GM19324 (cell line): Measurements from ENCODE around the gene AMOT.

Source experiments
- ATAC-seq: cut with Tn5 transposase; IDR thresholded peaks from one replicate; pipeline ENCODE4 v1.9.1; 2021; ENCODE audit warnings: mild to moderate bottlenecking, moderate library complexity; ENCODE audit not compliant: unreplicated experiment, low FRiP score

AMOT gene

DNA sequence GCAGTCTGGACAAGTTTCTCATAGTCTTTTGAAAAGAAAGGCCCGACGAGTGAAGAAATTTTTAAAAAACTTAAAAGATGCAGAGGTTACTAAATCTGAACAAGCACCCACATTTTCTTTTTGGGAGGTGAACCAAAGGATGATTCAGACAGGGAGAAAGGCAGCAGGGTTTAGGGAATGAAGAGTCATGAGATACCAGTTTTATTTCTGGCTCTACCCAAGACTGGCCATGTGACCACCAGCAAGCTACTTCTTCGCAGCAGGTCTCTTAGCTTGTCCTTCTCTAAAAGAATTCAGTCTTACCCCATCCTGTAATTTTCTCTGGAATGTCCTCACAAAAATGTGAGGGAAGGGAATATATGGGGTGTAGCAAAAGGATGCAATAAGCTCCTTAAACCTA is 37.6 kb downstream of the AMOT start:
- ATAC-seq, result no peak

- ATAC-seq, result no peak
These were observed 38.1 kb downstream of the AMOT start for GRCh38 chrX:112802541-112802940.

DNA sequence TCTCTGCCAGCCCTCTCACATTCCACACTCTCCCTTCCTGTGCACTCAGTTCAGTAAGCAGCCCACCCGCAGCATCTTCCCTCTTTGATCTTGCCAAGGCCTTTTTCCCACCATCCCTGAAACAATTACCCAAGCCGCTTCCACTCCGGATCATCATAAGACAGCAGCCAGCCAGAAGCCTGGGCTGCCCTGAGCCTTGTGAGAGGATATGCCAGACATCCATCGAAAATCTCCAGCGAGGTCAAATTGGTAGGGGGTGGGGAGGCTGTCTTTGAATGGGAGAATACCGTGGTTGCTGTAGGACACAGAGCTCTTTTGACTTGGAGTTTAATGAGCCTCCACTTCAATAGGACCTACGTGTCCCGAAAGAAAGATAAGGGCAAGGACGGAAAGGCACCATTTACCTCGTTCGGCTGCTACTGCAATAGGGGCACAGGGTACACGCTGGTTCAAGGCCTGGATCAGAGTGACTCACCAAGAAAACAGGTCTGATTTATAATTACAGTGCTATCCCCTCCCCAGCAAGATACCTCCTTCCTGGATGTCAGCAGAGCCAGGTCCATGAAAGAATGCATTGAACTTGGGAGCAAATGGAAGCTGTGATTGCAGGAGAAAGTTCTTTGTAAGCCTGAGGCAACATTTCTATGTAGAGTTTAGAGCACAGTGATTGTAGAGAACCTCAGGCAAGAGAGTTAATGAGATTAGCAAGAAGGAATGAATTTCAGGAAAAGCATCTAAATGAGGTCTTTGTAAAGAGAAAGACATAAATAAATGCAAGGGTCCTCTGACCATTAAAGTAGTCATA is 39.5 kb downstream of the AMOT start:
- ATAC-seq, result no peak

DNA sequence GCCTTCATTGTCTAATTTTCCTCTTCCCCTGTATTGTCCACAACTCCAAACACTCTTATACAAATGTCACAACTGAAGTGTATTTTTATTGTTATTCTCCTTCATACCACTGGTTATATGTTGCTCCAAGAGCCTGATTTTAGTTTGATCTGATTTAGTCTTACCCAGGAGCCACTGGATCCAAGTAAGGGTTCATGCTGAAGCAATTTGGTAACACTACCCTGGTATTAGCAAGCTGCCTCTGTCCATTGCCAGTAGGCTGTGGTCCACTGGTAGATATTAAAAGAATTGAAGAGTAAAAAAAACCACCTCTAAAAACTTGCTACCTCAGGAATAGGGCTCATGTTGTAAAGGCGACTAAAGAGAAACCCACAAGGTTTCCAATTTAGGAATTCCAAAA is 41.2 kb downstream of the AMOT start:
- no peak for ATAC-seq

DNA sequence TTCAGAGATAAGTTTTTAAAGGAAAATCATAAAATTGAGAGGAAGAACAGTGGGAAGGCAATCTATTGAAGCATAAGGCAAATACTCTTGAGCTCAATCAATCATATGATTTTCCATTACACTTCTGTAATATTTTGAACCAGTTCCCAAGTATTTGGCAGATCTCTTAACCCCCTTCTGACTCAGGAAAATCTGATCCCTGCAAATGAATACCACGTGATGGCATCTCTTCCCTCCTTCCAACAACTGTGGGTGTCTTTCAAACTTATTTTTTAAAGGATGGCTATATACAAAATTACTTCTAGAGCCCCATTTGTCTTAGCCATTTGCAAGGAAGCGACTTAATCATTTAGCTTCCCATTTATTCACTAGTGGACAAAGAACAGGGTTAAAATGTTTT is 41.9 kb downstream of the AMOT start:
- no peak for ATAC-seq

DNA sequence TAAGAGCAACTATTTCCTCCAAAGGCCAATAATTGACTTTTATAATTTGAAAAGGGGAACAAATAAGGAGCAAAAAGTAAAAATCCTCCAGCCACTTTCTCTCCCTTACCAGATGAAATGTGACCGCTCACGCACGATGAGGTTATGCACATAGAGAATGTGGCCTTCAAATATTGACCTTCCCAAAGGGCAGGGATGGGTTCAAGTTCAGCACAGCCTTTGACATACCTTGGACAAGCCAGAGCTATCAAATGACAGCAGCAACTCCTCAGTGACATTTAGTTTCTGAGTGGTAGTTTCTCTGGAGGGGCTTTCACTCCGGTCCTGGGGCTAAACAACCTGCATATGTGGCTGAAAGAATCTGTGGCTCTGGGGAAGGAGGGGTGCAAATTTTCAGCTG is 50.7 kb downstream of the AMOT start:
- no peak for ATAC-seq

DNA sequence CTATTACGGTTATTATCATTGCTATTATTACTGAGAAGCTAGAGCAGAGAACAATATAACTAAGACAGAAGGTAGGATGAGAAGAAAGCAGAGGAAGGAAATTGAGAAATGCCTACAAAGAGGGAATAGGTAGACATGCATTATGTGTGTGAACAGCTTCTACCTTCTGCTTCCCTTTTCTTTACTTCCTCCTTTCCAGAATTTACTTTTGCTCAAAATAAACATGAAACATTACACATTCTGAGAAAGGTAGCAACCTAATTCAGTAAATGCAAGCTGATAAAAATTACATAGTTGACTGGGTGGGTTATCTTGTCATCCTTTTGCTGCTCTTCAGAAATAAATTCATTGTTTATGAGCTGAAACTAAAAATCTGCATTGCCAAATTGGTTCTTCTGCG is 54.6 kb downstream of the AMOT start:
- no peak for ATAC-seq

GRCh38 chrX:112785344-112785743 is 55.3 kb downstream of the AMOT start:
- no peak for ATAC-seq

DNA sequence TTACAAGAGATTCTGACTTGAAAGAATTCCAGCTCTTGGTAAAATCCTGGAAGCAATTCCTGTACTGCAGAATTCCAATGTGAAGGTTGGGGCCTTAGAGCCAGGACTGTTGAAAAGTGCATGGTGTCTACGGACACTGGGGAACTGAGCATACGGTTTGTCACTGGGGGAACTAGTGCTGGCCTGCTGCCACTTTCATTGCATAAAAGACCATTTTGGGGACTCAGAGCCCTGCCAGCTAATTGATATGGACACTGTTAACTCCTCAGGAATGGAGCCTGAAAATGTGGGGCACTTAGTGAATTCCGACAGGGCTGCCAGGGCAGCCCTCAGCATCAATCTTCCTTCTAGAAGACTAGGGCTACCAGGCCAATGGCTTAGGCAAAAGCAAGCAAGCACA is 55.9 kb downstream of the AMOT start:
- ATAC-seq, result no peak

DNA sequence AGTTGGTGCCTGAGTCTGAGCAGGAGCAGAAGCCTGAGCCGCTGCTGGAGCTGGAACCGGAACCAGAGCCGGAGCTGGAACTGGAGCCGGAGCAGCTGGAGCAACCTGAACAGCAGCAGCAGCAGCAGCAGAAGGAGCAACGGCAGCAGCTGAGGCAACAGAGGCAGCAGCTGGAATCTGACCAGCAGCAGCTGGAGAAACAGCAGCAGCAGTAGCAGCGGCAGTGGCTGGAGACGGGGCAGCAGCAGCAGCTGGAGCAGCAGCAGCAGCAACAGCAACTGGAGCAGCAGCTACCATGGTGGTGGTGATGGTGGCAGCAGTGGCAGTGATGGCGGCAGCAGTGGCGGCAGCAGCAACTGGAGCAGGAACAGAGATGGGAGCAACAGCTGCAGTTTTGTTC is 61.5 kb downstream of the AMOT start:
- ATAC-seq, result no peak

- no peak for ATAC-seq
These were observed 65.9 kb downstream of the AMOT start for GRCh38 chrX:112774651-112775293.

DNA sequence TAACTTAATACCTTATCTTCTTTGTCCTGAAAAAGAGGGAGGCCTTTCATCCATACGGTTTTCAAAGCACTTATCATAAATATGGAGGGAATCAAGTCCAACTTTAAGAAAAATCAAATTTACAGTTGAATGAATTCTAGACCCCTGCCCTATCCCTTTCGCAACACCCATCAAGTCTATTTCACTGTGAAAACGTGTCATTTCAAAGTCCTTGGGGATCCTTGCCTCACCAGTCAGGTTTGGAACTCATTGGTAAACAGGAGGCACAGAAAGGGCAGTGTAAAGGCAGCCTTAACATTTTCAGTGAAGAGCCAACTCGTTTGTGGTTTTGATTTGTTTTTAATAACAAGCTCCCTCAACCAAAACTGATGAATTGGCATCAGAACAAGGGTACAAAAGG is 66.5 kb downstream of the AMOT start:
- no peak for ATAC-seq

DNA sequence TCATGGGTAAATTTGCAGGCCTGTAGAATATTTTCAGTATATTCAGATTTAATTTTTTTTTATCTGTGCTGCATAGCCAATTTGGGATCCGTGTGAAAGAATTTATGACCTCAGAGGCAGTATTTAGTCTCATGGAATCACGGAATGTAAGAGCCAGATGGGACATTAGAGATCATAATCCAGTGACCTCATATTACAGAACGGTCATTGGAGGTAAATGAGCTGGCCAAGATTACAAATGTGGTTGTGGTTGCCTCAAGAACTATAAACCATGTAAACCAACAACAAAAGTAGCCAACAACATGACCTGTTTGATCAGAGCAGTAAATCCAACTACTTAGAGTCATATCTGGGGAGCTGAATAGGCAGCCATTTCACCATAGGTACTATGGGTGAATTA is 71.6 kb downstream of the AMOT start:
- no peak for ATAC-seq

DNA sequence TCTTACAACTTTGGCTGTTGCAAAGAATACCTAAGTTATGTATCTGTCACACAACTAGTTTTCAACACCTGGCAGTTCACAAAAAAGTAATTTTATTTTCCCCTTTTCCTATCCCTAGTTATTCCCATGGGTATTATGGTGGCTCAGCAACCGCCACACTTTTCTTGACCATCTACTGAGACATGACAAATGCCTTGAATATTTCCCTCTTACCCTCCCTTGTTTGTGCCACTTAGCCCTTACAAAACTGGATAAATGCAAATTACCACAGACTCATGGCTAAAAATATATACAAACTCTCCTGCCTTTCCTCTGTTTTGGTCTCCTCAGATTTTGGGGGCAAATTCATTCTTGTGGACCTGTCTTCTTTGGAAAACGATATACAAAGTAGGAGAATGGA is 72.1 kb downstream of the AMOT start:
- no peak for ATAC-seq

- ATAC-seq, result no peak
These were observed 73.9 kb downstream of the AMOT start for GRCh38 chrX:112766774-112767173.

- ATAC-seq, result peak; percentile 79
These were observed 79.1 kb downstream of the AMOT start for GRCh38 chrX:112761242-112762207.

DNA sequence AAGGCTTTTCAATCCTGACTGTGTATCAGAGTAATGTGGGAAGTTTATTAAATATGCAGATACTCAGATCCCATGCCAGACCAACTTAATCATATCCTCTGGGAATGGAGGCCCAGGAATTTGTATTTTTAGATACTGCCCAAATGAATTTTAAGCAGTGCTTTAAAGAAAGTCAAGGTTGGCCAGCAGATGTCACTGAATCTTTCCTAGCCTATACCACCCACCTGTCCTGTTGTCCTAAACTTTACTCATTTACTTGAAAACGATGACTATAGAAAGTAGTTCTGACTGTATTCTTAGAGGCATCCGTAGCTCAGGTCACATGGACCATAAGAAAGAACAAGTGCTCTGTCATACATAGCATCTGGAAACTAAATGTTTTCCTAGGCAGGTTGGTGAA is 79.9 kb downstream of the AMOT start:
- ATAC-seq, result no peak

DNA sequence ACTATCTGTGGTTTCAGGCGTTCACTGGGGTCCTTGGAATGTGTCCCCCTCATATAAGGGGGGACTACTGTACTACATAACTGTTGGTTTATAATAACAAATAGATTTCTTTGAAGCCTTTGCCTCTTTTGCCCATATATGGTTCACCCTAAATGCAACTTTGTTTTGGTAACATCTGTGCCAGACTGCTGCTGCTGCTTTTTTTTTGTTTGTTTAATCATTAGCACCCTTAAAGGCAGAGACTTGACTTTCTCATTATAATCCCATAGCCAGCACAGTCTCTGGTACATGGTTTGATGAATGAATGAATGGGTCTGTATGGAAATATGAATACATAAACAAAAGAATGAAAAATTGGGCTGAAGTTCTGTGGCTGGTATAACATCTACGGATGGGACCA is 80.7 kb downstream of the AMOT start:
- ATAC-seq, result no peak

DNA sequence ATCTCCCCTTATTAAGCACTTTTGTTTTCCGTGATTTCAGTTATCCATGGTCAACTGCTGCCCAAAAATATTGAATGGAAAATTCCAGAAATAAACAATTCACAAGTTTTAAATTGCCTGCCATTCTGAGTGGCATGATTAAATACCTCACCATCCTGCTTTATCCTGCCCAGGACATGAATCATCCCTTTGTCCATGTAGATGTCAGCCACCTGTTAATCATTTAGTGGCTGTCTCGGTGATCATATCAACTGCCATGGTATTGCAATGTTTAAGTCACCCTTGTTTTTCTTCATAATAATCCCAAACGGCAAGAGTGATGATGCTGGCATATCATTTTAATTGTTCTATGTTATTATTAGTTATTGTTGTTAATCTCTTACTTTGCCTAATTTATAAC is 81.1 kb downstream of the AMOT start:
- no peak for ATAC-seq

GRCh38 chrX:112757946-112758345 is 82.7 kb downstream of the AMOT start:
- ATAC-seq, result no peak

DNA sequence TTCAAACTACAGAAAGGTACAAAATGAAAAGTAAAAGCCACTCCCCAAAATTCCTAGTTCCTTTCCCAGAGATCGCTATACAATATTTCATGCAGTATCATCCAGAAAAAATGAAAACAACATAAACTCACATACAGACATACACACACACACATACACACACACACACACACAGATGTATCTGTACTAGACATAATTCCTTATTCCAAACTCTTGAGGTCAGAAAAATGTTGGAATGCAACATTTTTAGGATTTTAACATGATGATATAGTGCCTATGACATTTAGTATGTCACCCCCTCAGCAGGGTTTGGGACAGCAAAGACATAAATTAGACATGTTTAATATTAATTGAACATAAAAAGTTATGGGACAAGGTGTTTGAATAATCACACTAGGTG is 87.5 kb downstream of the AMOT start:
- no peak for ATAC-seq
